HG03064 (cell line): ENCODE results near the gene GRB2.
A peak's percentile ranks its signal among the peaks of the same experiment; 100 is the strongest.
"Not testable (repeated sequence)": the region's sequence is repeated elsewhere in the genome, so short reads cannot be mapped to it uniquely, and the experiment has no call there.

Experiments used
- ATAC-seq: cut with Tn5 transposase; IDR thresholded peaks from one replicate; pipeline ENCODE4 v1.9.1; 2021; ENCODE audit warnings: low read depth; ENCODE audit not compliant: unreplicated experiment

The GRB2 gene

GRCh38 chr17:75405365-75406221 lies at the start of gene GRB2:
Gene GRB2 (minus strand): TSS chr17:75405678. CDS start chr17:75393628, 12,050 bp downstream.
- ATAC-seq: peak; percentile 68

- ATAC-seq: not testable (repeated sequence)
These were observed 49.2 kb upstream of the GRB2 start for GRCh38 chr17:75454672-75455071.

- no peak for ATAC-seq
These were observed 48.7 kb upstream of the GRB2 start for GRCh38 chr17:75454193-75454592.

GRCh38 chr17:75450270-75450669 lies 44.8 kb upstream of the GRB2 start:
- ATAC-seq: no peak

GRCh38 chr17:75447951-75448856 lies 42.7 kb upstream of the GRB2 start:
- no peak for ATAC-seq

GRCh38 chr17:75445896-75446295 lies 40.4 kb upstream of the GRB2 start:
- not testable (repeated sequence) for ATAC-seq

- no peak for ATAC-seq
These were observed 39.8 kb upstream of the GRB2 start for GRCh38 chr17:75445296-75445695.

GRCh38 chr17:75442168-75443103 lies 37.0 kb upstream of the GRB2 start:
- ATAC-seq: no peak

GRCh38 chr17:75440738-75441448 lies 35.4 kb upstream of the GRB2 start:
- no peak for ATAC-seq

- no peak for ATAC-seq
These were observed 33.8 kb upstream of the GRB2 start for GRCh38 chr17:75439287-75439686.

- ATAC-seq: not testable (repeated sequence)
These were observed 31.9 kb upstream of the GRB2 start for GRCh38 chr17:75437404-75437803.

GRCh38 chr17:75434433-75434832 lies 29.0 kb upstream of the GRB2 start:
- ATAC-seq: not testable (repeated sequence)

GRCh38 chr17:75433218-75433783 lies 27.8 kb upstream of the GRB2 start:
- ATAC-seq: no peak

GRCh38 chr17:75430159-75430974 lies 24.9 kb upstream of the GRB2 start:
- ATAC-seq: no peak

- no peak for ATAC-seq
These were observed 23.3 kb upstream of the GRB2 start for GRCh38 chr17:75428543-75429469.

- no peak for ATAC-seq
These were observed 13.1 kb upstream of the GRB2 start for GRCh38 chr17:75418531-75418930.

GRCh38 chr17:75417054-75417580 lies 11.6 kb upstream of the GRB2 start:
- ATAC-seq: no peak
